Activated effector memory CD4-positive, alpha-beta T cell treated with Interleukin-2 at 50 U/mL for 16 hours (primary cell): ENCODE measurements around the gene SNX21.
"Not testable (repeated sequence)": the region's sequence is repeated elsewhere in the genome, so short reads cannot be mapped to it uniquely, and the experiment has no call there.

Experiments used
- DNase-seq: peaks from one replicate; pipeline ENCODE4 v3.0.0-alpha.2; 2020

SNX21 gene

DNA sequence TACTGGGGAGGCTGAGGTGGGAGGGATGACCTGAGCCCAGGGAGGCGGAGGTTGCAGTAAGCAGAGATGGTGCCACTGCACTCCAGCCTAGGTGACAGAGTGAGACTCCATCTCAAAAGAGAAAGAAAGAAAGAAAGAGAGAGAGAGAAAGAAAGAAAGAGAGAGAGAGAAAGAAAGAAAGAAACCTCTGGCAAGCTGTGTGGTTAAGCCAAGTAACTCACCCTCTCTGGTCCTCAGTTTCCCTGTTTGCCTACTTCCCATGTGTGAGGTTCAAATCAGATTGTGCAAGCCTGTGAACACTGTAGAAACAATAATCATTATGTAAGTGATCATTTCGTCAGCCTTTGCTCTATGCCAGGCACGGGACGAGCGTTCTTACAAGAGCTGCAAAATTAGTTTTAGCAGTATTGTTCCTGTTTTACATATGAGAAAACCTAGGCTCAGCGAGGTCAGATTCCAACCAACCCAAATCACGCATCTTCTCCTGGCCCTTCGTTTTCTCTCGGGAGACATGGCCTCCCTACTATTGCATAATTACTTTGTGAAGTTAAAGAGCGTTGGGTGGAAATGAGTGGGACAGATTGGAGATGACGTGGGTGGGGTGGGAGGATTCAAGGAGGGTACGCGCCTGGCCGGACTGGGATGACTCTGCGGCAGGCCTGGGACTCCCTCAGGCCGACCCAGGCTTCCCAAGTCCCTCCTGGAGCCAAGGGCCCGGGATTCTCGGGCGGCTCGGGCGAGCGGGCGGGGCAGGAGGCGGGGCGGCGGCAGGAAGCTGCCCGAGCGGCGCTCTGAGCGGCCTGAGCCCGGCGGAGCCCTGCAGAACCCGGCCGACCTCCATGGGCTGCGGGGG lies at the start of gene SNX21:
Gene SNX21, plus strand, starts transcription at position 770 of the 853 bp plus-strand sequence. CDS start 121 bp downstream, outside the sequence.
- peak; percentile 10 for DNase-seq

GRCh38 chr20:45788351-45788750 lies 45.2 kb upstream of the SNX21 start:
- no peak for DNase-seq

DNA sequence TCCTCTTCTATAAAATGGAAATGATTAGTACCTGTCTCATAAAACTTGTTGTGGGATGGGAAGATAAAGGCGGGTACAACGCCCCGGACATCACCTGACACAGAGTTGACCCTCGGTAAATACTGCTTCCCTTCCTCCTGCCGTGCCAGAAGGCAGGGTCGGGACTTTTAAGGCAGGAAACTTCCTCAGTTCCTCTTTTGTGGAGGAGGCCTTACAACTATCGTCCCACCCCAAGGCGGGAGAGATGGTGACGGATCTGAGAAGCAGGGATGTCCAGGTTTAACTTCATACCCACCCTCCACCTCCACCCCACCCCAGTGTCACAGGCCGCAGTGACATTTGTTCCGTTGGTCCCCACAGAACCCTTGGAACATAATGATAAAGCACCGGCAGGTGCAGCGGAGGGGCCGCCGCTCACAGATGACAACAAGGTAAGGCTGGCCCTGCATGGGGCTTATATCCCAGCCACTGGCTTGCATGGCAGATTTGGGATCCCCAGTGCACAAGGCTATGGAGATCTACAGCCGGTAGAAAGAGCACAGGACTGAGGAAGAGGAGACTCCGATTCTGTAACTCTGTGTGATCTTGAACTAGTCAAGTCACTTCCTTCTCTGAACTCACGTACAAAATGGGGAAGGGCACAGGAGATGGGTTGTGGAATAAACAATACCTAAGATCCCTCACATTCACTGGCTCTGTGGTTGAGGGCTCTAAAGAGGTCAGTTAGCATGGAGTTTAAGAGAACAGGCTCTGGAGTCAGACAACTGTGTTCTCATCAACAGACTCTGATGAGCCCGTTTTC lies 41.1 kb upstream of the SNX21 start:
- no peak for DNase-seq

GRCh38 chr20:45796337-45797065 lies 37.1 kb upstream of the SNX21 start:
- DNase-seq, result no peak

DNA sequence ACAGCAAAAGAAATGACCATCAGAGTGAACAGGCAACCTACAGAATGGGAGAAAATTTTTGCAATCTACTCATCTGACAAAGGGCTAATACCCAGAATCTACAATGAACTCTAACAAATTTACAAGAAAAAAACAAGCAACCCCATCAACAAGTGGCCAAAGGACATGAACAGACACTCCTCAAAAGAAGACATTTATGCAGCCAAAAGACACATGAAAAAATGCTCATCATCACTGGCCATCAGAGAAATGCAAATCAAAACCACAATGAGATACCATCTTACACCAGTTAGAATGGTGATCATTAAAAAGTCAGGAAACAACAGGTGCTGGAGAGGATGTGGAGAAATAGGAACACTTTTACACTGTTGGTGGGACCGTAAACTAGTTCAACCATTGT lies 36.1 kb upstream of the SNX21 start:
- not testable (repeated sequence) for DNase-seq

- not testable (repeated sequence) for DNase-seq
Observed at GRCh38 chr20:45797955-45798354, 35.6 kb upstream of the SNX21 start.

DNA sequence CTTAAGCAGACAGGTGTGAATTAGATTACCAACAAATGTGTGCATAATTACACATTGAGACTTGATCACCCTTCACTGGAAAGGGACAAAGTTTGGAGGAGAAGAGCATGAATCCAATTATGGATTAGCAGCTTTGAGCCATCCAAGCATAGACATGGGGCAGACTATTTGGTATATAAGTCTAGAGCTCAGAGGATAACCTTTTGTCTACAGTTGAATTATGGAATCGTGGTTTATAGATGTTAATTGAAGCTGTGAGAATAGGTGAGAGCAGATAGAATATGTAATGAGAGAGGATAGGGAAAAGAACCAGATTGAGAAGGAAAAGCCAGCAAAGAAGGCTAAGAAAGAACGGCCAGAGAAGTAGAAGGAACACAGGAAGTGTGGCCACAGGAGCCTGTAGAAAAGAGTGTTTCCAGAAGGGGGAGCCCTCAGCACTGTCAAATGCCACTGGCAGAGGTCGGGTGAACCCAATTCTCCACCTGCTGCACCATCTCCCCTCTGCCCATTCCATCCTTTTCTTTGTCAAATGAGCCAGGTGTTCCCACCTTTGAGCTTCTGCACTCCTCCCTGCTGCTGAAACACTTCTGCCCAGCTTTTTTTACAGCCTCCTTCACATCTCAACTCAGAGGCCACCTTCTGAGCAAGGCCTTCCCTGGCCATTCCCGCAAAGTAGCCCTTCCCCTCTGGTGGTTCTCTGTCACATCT lies 34.5 kb upstream of the SNX21 start:
- DNase-seq, result peak; percentile 49

DNA sequence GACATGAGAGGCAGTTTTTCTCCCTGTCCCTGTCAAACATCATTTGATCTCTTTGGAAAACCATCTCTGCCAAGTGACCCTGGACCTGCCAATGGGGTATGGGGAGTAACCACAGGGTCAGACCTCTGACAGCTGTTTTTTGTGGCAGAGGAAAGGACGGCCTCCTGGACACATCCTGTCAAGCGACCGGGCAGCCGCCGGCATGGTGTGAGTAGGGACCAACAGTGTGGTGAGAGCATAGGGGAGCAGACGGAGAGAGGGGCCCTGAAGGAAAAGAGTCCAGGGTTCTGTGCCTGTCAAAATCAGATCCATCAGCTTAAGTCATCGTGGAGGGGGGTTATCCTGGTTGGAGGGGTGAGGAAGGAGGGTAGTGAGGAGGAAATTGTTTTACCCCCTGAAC lies 31.7 kb upstream of the SNX21 start:
- DNase-seq, result no peak

- DNase-seq, result no peak
Observed at GRCh38 chr20:45810191-45810970, 23.2 kb upstream of the SNX21 start.

GRCh38 chr20:45812157-45813005 lies 21.2 kb upstream of the SNX21 start, which contains the start of gene UBE2C:
UBE2C (plus strand) TSS chr20:45812644; CDS start chr20:45812696, 52 bp downstream.
- peak; percentile 90 for DNase-seq

GRCh38 chr20:45813006-45813340 lies 20.6 kb upstream of the SNX21 start:
- no peak for DNase-seq

DNA sequence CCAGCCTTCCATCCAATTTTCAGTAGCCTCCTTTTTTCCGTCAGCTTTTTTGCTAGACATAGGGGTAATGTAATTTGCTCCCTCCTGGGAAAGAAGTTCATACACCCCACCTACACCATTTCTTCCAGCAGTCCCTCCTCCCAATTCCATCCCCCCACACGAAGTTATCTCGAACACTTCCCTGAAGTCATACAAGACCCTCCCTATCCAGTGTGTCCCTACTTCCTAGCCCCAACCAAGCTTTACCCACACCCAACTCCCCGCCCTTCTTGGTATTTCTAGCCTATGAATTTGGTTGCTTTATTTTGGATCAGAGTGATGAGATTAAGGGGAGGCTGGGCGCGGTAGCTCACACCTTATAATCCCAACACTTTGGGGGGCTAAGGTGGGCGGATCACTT lies 20.1 kb upstream of the SNX21 start:
- no peak for DNase-seq

DNA sequence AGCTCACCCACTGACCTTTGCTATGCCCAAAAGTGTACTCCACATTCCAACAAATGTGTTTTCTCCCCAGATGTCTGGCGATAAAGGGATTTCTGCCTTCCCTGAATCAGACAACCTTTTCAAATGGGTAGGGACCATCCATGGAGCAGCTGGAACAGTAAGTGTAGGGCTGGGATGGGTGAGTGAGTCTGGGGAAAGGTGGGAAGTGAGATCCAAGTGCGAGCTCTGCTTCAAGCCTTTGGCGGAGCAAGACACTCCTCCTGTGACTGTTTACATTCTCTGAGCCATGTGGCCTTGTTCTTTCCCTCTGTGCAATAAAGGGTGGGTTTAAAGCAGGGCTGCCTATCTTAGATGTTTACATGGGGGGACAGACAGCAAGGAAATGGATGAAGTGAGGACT lies 19.3 kb upstream of the SNX21 start:
- DNase-seq, result no peak

- no peak for DNase-seq
Observed at GRCh38 chr20:45816951-45817350, 16.6 kb upstream of the SNX21 start.

DNA sequence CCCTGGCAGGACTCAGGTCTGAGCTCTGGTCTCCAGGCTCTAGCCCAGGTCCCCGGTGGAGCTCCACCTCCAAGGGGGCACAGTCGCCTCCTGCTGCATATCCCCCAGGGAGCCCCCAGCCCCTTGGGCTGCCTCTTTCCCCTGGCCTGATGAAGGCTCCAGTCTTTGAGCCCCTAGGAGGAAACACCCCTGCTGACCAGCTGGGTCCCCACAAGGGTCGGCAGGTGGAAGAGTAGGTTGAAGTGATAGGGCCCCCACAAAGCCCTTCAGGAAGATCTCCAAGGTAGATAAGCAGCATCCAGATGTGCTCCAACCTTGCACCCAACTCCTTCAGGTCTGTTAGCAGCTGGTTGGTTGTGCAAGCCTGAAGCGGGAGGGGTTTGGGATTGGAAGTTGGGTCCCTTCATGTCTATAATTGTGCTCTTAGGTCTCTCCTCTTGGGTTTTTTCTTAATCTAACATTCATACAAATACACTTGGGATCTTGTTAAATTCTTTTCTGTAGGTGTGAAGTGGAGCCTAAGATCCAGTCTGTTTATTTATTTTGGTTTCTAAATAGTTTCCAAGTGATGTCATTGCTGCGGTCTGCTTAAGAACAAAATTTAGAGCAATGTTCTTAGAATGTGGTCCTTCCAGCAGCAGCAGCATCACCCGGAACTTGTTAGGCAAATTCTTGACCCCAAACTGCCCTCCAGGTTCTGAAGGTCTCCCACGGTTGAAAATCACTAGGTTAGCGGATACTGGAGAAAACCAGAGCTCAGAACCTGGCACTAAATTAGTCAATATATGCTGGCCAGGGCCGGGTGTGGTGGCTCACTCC lies 16.0 kb upstream of the SNX21 start:
- no peak for DNase-seq

GRCh38 chr20:45818239-45818638 lies 15.4 kb upstream of the SNX21 start:
- no peak for DNase-seq

GRCh38 chr20:45819466-45819865 lies 14.1 kb upstream of the SNX21 start:
- DNase-seq, result no peak

- no peak for DNase-seq
Observed at GRCh38 chr20:45821947-45822346, 11.7 kb upstream of the SNX21 start.

GRCh38 chr20:45822857-45823256 lies 10.7 kb upstream of the SNX21 start:
- no peak for DNase-seq
